NCI-H2196 treated with DMSO at 0.1 percent for 48 hours (cell line): Measurements from ENCODE around the gene WWC2.

Source experiments
- DNase-seq: peaks from one replicate; lab custom pipeline; 2025; ENCODE audit not compliant: unreplicated experiment; lab: John Stamatoyannopoulos, UW

Gene WWC2

DNA sequence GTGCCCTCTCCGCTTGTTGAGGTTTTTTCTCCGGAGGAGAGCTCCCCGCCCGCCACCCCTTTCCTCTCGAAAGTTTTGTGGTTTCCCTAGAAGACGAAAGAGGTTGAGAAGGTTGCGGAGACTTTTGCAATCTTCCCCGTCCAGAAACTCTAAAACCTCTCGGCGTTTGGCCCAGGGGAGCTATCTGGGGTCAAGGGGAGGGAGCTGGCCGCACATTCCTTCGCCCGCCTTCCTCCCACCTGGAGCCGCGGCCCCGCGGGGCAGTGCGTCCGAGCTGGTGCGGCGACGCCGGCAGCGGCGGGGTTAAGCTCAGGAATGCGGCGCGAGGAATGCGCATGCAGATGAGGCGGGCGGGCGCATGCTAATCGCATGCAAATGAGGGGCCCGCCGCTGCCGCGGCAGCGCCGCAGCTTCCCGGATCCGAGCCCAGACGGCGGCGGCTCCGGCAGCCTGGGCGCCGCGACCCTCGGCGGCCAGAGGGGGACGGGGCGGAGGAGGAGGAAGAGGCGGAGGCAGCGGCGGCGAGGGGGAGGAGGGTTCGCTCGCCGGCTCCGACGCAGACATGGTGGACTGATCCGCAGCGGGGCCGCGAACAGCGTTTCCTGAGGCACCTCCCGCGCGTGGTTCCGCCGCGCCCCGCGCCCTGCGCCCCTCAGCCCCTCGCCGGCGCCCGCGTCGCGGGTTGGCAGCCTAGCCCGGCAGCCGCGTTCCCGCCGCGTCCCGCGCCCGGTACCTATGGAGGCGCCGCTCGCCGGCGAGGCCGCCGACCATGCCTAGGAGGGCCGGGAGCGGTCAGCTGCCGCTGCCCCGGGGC, at the start of gene WWC2:
WWC2 (plus strand) TSS at position 535 of the 814 bp plus-strand sequence; CDS start at position 770, 235 bp downstream.
- peak; percentile 42 for DNase-seq

DNA sequence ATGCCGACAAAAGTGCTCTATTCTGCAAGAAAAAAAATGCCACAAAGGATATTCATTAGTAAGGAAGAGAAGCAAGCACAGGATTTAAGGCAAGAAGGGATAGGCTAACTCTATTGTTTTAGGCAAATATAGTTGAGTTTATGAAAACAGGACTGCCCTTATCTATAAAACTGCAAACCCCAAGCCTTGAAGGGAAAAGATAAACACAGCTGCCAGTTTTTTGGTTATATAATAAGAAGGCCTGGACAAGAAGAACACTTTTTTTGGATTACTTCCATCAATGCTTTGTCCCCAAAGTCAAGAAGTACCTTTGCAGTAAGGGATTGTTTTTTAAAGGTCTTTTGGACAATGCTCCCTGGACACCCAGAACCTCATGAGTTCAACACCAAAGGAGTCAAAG, 45.4 kb upstream of the WWC2 start:
- DNase-seq, result no peak

DNA sequence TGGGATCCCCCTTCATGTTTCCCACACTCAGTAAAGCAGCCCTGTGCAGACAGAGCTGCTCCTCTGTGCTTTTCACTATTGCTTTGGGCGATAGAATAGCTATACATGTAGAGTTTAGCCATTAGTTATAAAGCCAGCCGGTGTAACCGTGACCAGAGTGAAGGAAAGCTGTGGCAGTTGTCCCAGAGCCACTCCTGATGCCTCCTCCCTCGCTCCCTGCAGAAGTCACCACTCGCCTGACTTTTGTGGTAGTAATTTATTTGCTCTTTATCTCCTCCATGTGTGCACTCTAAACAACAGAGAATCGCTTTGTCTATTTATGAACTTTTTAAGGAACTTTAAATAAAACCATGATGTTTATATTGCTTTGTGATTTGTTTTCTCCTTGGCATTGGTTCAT, 41.8 kb upstream of the WWC2 start:
- DNase-seq, result no peak

DNA sequence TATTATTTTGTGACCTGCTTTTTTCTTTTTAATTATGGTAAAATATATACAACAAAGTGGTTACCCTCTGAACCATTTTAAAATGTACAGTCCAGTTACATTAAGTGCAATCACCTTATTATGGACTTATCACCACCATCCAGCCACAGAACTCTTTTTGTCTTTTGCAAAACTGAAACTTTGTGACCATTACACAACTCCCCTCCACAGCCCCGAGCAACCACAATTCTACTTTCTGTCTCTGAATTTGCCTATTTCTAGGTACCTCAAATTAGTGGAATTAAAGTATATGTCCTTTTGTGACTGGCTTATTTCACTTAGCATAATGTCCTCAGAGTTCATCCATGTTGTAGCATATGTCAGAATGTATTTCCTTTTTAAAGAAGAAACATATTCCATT, 39.3 kb upstream of the WWC2 start:
- no peak for DNase-seq

DNA sequence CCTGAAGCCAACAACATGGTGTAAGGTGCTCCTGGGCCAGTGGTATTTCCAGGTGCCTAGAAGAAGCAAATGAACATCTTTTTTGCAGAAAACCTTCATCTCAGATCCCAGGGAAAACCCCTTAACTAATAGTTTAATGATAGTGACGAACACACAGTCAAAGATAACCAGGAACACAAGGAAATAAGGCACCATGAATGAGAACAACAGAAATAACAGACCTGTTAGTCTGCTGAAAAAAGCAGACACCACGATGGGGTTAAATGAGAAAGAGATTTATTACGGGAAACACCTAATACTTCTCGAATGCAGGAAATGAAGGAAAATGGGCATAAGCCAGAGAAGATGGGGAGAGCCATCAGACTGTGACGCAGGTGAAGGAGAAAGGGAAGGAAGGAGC, 30.6 kb upstream of the WWC2 start:
- DNase-seq, result no peak

DNA sequence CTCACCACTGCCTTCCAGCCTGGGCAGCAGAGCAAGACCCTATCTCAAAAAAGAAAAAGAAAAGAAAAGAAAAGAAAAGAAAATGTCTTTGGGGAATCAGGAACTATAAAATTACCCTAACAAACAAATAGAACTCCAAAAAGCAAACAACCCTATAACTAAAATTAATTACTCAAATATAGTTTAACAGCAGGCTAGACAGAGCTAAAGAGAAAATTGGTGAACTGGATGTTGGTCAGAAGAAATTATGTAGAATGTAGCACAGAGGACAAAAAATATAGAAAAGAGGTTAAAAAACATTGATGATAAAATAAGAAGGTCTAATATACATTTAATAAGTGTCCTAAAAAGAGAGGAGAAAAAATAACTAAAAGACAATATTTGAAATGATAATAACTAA, 27.8 kb upstream of the WWC2 start:
- DNase-seq, result no peak

DNA sequence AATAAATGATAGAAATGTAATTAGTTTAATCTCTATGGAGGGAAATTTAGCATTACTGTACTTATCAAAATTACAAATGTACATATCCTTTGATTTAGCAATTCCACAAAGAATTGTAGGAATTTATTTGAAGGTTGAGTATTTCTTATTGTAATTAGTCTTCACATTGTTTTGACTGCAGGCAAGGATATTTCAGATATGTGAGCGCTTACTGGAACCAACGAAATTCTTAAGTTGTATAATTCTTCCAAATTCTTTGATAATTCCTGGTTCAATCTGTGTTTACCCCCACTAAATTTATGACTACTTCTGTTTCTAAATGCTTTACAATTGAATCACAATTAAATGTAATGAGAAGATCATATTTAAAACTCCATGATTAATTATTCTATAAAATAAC, 26.9 kb upstream of the WWC2 start:
- no peak for DNase-seq

DNA sequence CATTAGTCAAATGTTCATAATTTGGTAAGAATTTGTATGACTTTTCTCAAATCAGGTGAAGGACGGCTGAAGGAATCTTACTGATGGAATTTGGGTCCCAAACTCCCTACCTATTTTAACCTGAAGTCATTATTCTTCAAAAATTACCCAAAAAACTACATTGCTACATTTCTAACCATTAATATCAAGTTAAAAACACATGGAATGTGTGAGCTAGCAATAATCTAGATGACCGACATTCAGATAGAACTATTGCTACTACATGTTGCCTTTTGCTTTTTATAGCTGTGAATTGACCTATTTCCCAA, 25.3 kb upstream of the WWC2 start:
- no peak for DNase-seq

DNA sequence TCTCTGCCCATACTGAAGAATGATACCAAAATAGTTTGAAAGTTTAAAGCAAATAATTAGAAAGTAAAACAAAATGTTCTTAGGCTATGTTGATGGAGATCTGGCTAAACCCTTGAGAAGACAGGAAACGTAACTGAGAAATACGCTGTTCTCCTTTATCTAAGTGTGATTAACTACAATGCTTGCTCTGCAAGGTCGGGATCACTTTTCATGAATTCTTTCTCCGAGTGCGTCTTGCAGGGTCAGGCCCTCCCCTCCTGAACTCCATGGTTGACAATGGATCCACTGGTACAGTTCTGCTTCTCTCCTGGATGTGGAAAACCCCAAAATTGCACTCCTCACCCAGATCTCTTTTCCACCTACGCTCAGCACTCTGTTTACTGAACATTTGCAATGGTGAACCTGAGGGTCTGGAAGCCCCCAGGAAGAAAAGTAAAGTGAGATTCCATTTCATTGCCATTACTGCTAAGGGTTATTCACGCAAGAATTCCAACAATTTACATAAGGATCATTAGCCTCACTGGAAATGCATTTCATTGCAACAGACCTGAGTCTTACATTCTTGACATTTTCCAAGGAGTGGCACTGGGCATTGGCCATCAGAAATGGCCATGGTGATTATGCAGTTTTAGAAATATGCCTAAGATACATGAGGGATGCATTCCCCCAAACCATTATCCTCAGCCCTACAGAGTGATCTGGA, 24.6 kb upstream of the WWC2 start:
- no peak for DNase-seq

DNA sequence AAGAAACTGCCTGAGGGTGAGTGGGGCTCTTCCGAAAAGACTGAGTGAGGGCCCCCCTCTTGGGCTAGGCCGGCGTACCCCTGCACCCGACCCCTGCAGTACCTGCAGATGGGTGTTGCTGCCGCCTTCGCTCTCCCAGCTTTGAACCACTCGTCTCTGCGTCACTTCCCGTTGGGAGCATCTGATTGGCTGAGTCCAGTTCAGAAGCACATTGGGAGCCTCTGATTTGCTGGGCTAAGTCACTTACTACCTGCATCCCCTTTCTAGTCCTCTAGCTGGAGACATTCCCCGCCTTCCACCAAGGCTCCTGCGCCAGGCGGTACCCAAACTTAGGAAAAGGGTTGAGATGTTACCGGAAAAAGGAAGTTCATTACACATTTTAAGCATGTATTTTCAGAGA, 20.4 kb upstream of the WWC2 start:
- no peak for DNase-seq

DNA sequence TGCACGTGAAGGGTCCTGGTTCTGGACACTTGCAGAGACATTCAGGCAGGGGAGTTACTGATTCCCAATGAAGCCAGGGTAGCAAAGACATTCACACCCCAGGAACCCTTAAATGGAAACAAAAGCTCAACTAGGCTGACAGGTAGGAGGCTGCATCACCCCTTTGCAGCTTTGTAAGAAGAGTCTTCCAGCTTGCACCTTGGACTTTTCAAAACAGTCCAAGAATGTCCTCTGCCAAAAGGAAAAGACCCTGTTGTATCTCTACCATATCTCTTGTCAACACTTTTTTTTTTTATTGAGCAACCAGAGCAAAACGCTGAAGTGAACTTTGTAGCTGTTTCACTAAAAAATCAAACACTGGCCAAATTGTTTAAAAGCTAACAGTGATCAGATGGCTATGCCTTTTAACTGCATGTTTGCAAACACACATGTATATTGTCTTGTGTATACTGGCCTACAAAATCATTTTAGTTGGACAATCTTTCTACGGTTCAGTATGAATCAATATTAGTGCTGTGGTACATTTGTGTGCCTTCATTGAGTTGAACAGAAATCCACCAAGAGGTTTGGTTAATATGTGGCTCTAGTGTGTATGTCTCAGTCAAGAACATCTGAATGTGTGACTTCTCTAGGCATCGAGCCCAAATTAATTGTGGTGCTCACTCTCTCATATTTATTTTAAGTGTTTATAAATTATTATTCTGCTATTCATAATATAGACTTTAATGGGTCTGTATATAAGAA, 18.5 kb upstream of the WWC2 start:
- DNase-seq, result no peak

DNA sequence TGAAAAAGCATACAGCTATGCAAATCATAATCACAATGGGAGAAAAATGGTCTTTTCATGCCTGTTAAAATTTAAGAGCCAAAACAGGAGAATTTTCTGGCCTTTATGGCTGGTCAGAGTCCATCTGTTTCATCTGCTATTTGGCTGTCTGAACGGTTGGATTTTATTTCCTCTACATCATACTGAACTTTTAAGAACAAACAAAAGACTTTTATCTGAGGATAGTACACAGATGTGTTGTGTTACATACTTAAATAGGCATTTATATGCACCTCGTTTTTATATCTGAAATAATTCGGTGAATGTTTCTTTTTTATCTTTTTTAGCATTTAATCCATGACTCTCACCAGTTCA, 18.0 kb upstream of the WWC2 start:
- DNase-seq, result no peak

DNA sequence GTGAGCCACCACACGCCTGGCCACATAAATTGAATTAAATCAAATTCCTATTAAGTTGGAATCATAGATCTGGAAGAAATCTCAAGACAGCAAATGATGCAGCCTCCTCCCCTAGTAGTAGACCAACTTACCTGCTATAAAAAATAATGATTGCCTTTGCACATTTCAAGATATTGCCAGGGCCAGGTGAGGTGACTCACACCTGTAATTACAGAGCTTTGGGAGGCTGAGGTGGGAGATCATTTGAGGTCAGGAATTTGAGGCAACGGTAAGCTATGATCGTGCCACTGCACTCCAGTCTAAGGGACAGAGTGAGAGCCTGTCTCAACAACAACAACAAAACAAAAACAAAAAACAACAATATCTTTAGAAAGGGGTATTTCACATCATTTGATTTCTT, 17.0 kb upstream of the WWC2 start:
- DNase-seq, result no peak

DNA sequence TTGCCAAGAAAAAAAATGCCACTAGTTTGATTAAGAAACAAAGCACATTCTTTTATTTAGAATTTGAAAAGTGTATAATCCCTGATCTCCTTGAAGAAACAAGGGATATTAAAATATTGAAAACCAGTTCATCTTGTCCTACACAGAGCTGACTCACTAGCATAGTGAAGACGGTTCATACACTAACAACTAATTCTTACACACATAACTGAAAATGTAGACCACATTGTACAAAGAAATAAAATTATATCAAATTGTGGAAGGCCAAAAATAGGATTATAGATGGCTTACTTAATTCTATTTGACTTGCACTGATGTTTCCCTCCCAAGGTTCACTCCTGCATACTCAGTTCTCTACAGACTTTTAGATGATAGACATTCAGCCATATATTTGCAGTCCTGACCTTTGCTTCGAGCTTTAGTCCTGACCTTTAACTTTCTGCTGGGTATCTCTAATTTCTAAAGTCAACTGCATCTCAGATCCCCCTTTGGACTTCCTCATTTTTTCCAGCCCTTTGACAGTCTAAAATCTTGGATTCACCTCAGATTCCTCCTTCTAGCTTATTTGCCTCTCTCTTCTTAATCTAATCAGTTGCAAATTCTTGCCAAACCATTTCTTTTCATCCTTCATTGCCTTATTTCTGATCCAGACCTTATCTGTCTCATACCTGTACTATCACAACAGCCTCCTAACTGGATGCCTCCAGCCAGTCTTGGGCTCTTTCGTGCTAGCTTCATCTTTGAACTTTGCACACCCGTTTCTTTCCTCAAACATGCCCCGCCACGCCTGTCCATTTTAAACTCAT, 4.5 kb upstream of the WWC2 start:
- DNase-seq, result no peak

DNA sequence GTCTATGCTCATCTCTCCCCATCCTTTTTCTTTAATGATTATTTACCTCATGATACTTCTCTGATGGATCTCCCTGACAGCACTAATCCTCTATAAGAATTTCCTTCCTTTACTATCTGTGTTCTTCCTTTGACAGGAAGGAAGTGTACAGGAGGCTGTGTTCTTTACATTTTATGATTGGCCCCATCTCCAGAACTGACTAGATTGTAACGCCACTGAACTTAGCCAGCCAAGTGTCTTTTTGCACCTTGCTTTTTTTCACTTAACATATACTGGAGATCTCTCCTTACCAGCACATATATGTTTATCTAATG, 3.9 kb upstream of the WWC2 start:
- no peak for DNase-seq

DNA sequence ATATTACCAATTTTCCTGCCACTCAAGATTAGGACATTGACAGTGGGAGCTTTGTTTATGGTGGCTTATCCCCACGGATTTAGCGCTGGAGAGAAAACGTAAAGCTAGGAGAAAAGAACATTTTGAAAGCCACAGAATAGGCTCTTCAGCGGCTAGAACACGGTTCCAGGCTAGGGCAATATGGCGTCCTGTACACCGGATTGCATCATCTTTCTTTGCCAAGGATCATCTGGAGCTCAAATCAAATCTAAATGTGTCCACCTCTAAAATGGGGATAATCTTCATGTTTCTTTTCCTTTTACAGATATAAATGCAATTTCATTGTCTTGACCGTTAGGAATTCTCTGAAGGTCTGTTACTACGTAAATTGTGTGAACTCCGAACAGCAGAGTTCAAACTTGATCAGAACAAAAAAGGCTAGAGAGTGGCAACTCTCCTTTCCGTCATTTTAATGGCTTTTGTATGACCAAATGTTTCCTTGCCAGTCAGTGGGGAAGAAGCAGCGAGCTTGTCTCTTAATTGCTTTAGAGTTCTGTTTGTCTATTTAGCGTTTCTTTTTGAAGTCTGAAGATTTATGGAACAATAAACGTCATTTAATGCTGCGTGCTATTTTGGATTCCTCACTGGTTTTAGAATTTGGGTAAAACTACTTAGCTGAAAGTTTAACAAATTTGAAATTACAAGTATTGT, 2.6 kb upstream of the WWC2 start:
- DNase-seq, result no peak

DNA sequence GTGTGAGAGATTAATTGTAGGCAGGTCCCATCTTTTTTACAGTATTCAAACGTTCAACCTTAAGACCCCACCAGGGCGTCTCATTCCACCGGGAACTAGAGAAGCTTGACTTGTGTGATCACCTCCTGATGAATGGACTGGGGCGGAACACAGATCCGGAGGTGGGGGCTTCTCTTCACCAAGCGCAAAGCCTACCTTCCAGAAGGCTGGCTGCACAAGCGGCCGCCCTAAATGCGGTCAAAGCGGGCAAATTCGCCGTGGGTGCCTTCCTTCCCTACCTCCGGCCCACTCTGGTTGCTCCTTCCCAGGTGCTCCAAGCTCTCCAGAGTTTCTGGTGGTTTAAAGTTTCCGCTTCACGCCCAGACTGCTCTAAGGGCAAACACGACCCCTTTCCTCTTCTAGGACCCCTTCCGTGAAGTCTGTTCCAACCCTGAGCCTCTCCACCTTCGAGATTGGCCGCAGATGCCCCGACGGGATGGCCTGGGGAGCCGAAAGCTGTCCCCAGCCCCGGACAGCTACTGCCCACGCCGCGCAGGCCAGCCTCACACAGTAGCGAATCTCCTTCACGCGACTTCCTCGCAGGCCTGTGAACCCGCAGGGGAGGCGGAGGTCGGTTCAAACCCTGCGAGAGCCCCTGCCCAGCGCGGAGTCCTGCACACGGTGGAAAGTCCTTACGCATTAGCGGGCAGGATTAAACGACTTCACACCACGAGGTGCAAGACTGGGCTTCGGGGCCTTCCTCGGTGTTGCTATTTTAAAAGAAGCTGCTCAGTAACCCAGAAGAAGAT, 1.6 kb upstream of the WWC2 start:
- DNase-seq, result no peak

DNA sequence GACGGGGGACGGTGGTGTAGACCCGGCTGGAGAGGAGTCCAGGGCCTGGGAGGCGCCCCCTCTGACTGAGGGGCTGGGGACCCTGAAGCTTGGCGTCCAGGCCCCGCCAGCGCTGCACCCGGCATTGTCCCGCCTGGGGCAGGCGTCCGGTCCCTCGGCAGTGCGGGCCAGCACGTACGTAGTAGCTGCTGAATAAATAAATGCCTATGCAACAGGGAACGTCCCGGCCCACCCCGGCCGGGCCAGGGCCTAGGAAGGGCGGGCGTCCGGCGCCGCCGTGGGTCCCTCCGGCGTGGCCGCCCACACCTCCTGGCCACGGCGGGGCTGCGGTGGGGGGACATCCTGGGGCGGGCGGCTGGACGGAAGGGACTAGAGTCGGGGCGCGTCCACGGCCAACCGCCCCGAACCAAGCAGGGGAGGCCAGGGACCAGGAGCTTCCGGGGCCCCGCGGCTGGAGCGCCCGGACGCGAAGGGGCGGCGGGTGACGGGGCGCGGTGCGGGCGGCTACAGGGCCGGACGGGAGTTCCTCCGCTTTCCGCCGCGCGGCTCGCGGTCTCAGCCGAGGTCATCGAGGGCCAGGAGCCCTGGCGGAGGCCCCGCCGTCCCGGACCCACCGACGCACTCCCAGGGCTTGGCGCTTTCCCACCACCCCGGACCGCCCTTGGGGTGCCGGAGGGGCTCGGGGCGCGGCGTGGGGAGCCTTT, 886 bp upstream of the WWC2 start:
- DNase-seq, result no peak

DNA sequence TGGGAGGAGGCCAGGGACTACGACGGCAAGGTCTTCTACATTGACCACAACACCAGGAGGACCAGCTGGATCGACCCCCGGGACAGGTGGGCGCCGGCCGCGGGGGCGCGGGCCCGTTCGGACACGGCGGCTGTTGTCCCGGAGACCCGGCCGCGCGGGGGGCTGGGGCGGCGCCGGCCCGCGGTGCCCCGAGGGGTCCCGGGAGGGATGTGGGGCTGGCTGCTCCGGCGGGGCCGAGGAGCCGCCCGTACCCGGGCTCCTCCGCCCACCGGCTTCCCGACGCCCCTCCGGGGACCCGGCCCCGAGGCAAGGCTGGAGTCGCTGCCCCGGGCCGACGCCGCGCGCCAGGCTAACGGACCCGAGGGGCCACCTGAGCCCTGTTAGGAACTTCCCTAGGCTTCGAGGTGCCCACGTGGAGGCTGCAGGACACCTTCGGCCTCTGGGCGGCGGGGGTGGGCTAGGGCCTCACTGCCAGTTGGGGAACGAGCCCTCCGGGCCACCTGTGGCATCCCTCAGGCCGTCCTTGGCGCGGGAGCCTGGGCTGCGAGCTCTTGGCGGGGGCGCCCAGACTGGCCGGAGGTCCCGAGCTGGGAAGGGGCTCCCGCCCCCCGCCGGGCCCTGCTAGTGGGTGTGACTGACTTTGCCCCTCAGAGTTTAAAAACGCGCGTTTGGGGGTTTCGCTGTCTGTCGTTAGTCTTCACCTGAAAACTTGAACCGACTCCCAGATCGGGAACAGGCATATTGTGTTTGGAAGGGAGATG, 660 bp downstream of the WWC2 start:
- DNase-seq, result no peak
